SJSA1 (cell line): Measurements from ENCODE around the gene KCNH6. TPM values are rescaled to one million over a fixed set of nuclear protein-coding genes. Genes with fewer than 3 reads are reported as not detected.

Experiments
- DNase-seq, 2 experiments: peaks; one replicate each; pipeline ENCODE4 v3.0.0-alpha.2; 2015 to 2020; ENCODE audit warnings: low spot score in 2 of 2, low read depth in 1 of 2
- H3K27ac ChIP-seq: fragments of 250-450 bp; sonication (Bioruptor Pico); 2 replicates; pipeline ENCODE4 v1.5.1; 2020; ENCODE audit warnings: mild to moderate bottlenecking, moderate library complexity
- H3K27me3 ChIP-seq: fragments of 250-450 bp; sonication (Bioruptor Pico); replicated peaks from 2 replicates; pipeline ENCODE4 v1.5.1; 2020; ENCODE audit warnings: mild to moderate bottlenecking, moderate library complexity
- H3K36me3 ChIP-seq: fragments of 250-450 bp; sonication (Bioruptor Pico); 2 replicates; pipeline ENCODE4 v1.5.1; 2020; ENCODE audit warnings: mild to moderate bottlenecking
- H3K4me1 ChIP-seq: fragments of 250-450 bp; sonication (Bioruptor Pico); replicated peaks from 2 replicates; pipeline ENCODE4 v1.6.1; 2021; ENCODE audit warnings: mild to moderate bottlenecking
- H3K4me3 ChIP-seq: fragments of 250-450 bp; sonication (Bioruptor Pico); 2 replicates; pipeline ENCODE4 v1.5.1; 2020; ENCODE audit warnings: mild to moderate bottlenecking
- H3K9me3 ChIP-seq: fragments of 250-450 bp; sonication (Bioruptor Pico); replicated peaks from 2 replicates; pipeline ENCODE4 v1.5.1; 2020; ENCODE audit warnings: mild to moderate bottlenecking
- total RNA-seq: library from RNA; depleted of rRNA; stranded (reverse); fragments of >200 nt; shearing (Covaris generic); gene quantifications from 2 replicates; pipeline ENCODE4 v1.2.3, GENCODE V29; 2014

KCNH6 gene
- total RNA-seq, 1 experiment from 2014 or later = not detected

GRCh38 chr17:63525190-63525946, 2.2 kb downstream of the KCNH6 start:
- peaks cover 9% of the 10 kb centered on the region for H3K27me3 ChIP-seq

GRCh38 chr17:63526861-63527260, 3.7 kb downstream of the KCNH6 start:
- Histone ChIP-seq H3K27ac (no peak overlapping the region), H3K27me3 (peaks cover 9% of the 10 kb centered on the region), H3K4me1 (peaks cover 4% of the 10 kb centered on the region), H3K4me3 (no peak overlapping the region), H3K36me3 (no peaks in the 10 kb centered on the region), H3K9me3 (no peaks in the 10 kb centered on the region)
- no peak for DNase-seq

More at GRCh38 chr17:63525190-63525946, 2.2 kb downstream of the KCNH6 start:
- DNase-seq = no peak
- Histone ChIP-seq H3K27ac (no peak overlapping the region), H3K9me3 (no peaks in the 10 kb centered on the region), H3K4me3 (no peak overlapping the region), H3K4me1 (peaks cover 4% of the 10 kb centered on the region), H3K36me3 (no peaks in the 10 kb centered on the region)

GRCh38 chr17:63528183-63528582, 5.0 kb downstream of the KCNH6 start:
- no peaks in the 10 kb centered on the region for H3K9me3 ChIP-seq
- no peak for DNase-seq
- H3K27ac ChIP-seq = no peak overlapping the region
- no peak overlapping the region for H3K4me3 ChIP-seq
- peaks cover 3% of the 10 kb centered on the region for H3K4me1 ChIP-seq
- no peaks in the 10 kb centered on the region for H3K36me3 ChIP-seq
- peaks cover 11% of the 10 kb centered on the region for H3K27me3 ChIP-seq

GRCh38 chr17:63529711-63530556, 6.8 kb downstream of the KCNH6 start:
- H3K4me1 ChIP-seq = no peaks in the 10 kb centered on the region
- no peak for DNase-seq
- peaks cover 9% of the 10 kb centered on the region for H3K27me3 ChIP-seq
- H3K36me3 ChIP-seq = no peaks in the 10 kb centered on the region
- H3K4me3 ChIP-seq = no peak overlapping the region
- no peak overlapping the region for H3K27ac ChIP-seq
- H3K9me3 ChIP-seq = no peaks in the 10 kb centered on the region

- Histone ChIP-seq H3K4me3 (no peak overlapping the region), H3K9me3 (no peaks in the 10 kb centered on the region)
Observed at GRCh38 chr17:63530557-63531021, 7.4 kb downstream of the KCNH6 start.

GRCh38 chr17:63531022-63531965, 8.1 kb downstream of the KCNH6 start:
- Histone ChIP-seq H3K9me3 (no peaks in the 10 kb centered on the region), H3K36me3 (no peaks in the 10 kb centered on the region), H3K27me3 (peaks cover 11% of the 10 kb centered on the region), H3K4me3 (no peak overlapping the region), H3K4me1 (no peaks in the 10 kb centered on the region), H3K27ac (no peak overlapping the region)
- DNase-seq = no peak

More at GRCh38 chr17:63530557-63531021, 7.4 kb downstream of the KCNH6 start:
- Histone ChIP-seq H3K27ac (no peak overlapping the region), H3K36me3 (no peaks in the 10 kb centered on the region), H3K4me1 (no peaks in the 10 kb centered on the region), H3K27me3 (peaks cover 6% of the 10 kb centered on the region)
- DNase-seq = no peak

- Histone ChIP-seq H3K27ac (no peak overlapping the region), H3K27me3 (peaks cover 25% of the 10 kb centered on the region), H3K4me3 (no peak overlapping the region), H3K36me3 (no peaks in the 10 kb centered on the region), H3K9me3 (no peaks in the 10 kb centered on the region), H3K4me1 (peaks cover 5% of the 10 kb centered on the region)
- no peak for DNase-seq
Observed at GRCh38 chr17:63533433-63534077, 10.4 kb downstream of the KCNH6 start.

- no peak overlapping the region for H3K27ac ChIP-seq
- DNase-seq = no peak
Observed at GRCh38 chr17:63534078-63534570, 11.0 kb downstream of the KCNH6 start.

GRCh38 chr17:63534816-63535455, 11.8 kb downstream of the KCNH6 start:
- DNase-seq = no peak
- peaks cover 39% of the 10 kb centered on the region for H3K27me3 ChIP-seq
- H3K4me1 ChIP-seq = peaks cover 6% of the 10 kb centered on the region
- no peaks in the 10 kb centered on the region for H3K9me3 ChIP-seq
- H3K27ac ChIP-seq = no peak overlapping the region
- H3K36me3 ChIP-seq = no peaks in the 10 kb centered on the region
- no peak overlapping the region for H3K4me3 ChIP-seq

More at GRCh38 chr17:63534078-63534570, 11.0 kb downstream of the KCNH6 start:
- H3K27me3 ChIP-seq = peaks cover 31% of the 10 kb centered on the region
- H3K4me1 ChIP-seq = peaks cover 6% of the 10 kb centered on the region
- H3K9me3 ChIP-seq = no peaks in the 10 kb centered on the region
- no peaks in the 10 kb centered on the region for H3K36me3 ChIP-seq
- H3K4me3 ChIP-seq = no peak overlapping the region

GRCh38 chr17:63535640-63536039, 12.5 kb downstream of the KCNH6 start:
- H3K4me3 ChIP-seq = no peak overlapping the region
- peaks cover 44% of the 10 kb centered on the region for H3K27me3 ChIP-seq
- no peaks in the 10 kb centered on the region for H3K36me3 ChIP-seq
- no peaks in the 10 kb centered on the region for H3K9me3 ChIP-seq
- no peak overlapping the region for H3K27ac ChIP-seq
- no peak for DNase-seq
- H3K4me1 ChIP-seq = peaks cover 6% of the 10 kb centered on the region

- no peak for DNase-seq
- peaks cover 44% of the 10 kb centered on the region for H3K27me3 ChIP-seq
Observed at GRCh38 chr17:63537001-63537400, 13.8 kb downstream of the KCNH6 start.

GRCh38 chr17:63537991-63538692, 15.0 kb downstream of the KCNH6 start:
- Histone ChIP-seq H3K36me3 (no peaks in the 10 kb centered on the region), H3K4me1 (peaks cover 6% of the 10 kb centered on the region), H3K4me3 (no peak overlapping the region), H3K27ac (no peak overlapping the region), H3K27me3 (peaks cover 41% of the 10 kb centered on the region), H3K9me3 (no peaks in the 10 kb centered on the region)
- DNase-seq = no peak

More at GRCh38 chr17:63537001-63537400, 13.8 kb downstream of the KCNH6 start:
- H3K4me3 ChIP-seq = no peak overlapping the region
- no peaks in the 10 kb centered on the region for H3K36me3 ChIP-seq
- no peak overlapping the region for H3K27ac ChIP-seq
- H3K9me3 ChIP-seq = no peaks in the 10 kb centered on the region
- H3K4me1 ChIP-seq = peaks cover 6% of the 10 kb centered on the region
